GM12892 (cell line): ENCODE data around the gene EGFL8.

Source experiments
- POLR2A ChIP-seq: IDR thresholded peaks from 2 replicates; pipeline ENCODE4 v1.6.1; 2011; ENCODE audit warnings: low read depth, low read length, control low read depth
- POLR2AphosphoS5 ChIP-seq: IDR thresholded peaks from 2 replicates; pipeline ENCODE4 v1.6.1; 2011; ENCODE audit warnings: low read depth, low read length, control low read depth
- TAF1 ChIP-seq: IDR thresholded peaks from 2 replicates; pipeline ENCODE4 v1.6.1; 2011; ENCODE audit warnings: low read depth, mild to moderate bottlenecking, control low read depth, low read length, borderline replicate concordance

GRCh38 chr6:32147401-32148132 lies 16.8 kb upstream of the EGFL8 start:
- no peak for TF ChIP-seq POLR2A
- TF ChIP-seq POLR2AphosphoS5, result no peak
- TF ChIP-seq TAF1, result no peak
